OCI-LY7 (cell line): Measurements from ENCODE around the gene TUSC2. TPM values are rescaled to one million over a fixed set of nuclear protein-coding genes. Genes with fewer than 3 reads are reported as not detected.

Experiments
- BruUV-seq: library from RNA; stranded (reverse); fragments of 400-500 nt; replicated peaks from 2 replicates; lab custom pipeline; 2021; lab: Mats Ljungman, UMichigan
- CTCF ChIA-PET: fragments of 300-600 bp; sonication (Branson Sonifier 250); formaldehyde crosslinking; loops from one replicate; lab custom pipeline; 2022; ENCODE audit warnings: antibody characterized with exemption; ENCODE audit not compliant: unreplicated experiment; lab: Charles Lee
- POLR2A ChIA-PET: fragments of 300-600 bp; sonication (Branson Sonifier 250); formaldehyde crosslinking; loops from one replicate; lab custom pipeline; 2022; ENCODE audit warnings: antibody characterized with exemption; lab: Charles Lee
- DNase-seq: peaks from one replicate; pipeline ENCODE4 v3.0.0-alpha.2; 2015; ENCODE audit warnings: low spot score
- H2AFZ ChIP-seq: fragments of 200-600 bp; sonication (generic), shearing (Covaris generic); 2 replicates; pipeline ENCODE4 v1.6.1; 2014; ENCODE audit warnings: mild to moderate bottlenecking, antibody characterized with exemption, low read length, moderate library complexity
- H3K27ac ChIP-seq: fragments of 200-600 bp; sonication (generic); 2 replicates; pipeline ENCODE4 v1.5.1; 2014; ENCODE audit warnings: mixed run types, low read depth, mild to moderate bottlenecking, moderate library complexity, low read length, inconsistent platforms; ENCODE audit not compliant: poor library complexity, severe bottlenecking
- H3K36me3 ChIP-seq: fragments of 200-600 bp; sonication (generic); 2 replicates; pipeline ENCODE4 v1.6.1; 2014; ENCODE audit warnings: mild to moderate bottlenecking, antibody characterized with exemption, low read length, moderate library complexity, mixed read lengths; ENCODE audit not compliant: insufficient read depth
- H3K4me1 ChIP-seq: fragments of 200-600 bp; sonication (generic); 2 replicates; pipeline ENCODE4 v1.5.1; 2014; ENCODE audit warnings: mild to moderate bottlenecking, low read length; ENCODE audit not compliant: insufficient read depth, poor library complexity, severe bottlenecking
- H3K4me2 ChIP-seq: fragments of 200-600 bp; sonication (generic); 2 replicates; pipeline ENCODE4 v1.6.1; 2014; ENCODE audit warnings: mild to moderate bottlenecking, low read length
- H3K4me3 ChIP-seq: fragments of 200-600 bp; sonication (generic); 2 replicates; pipeline ENCODE4 v1.5.1; 2014; ENCODE audit warnings: mild to moderate bottlenecking, low read depth, low read length; ENCODE audit not compliant: poor library complexity, severe bottlenecking
- H3K79me2 ChIP-seq: fragments of 200-600 bp; sonication (generic); 2 replicates; pipeline ENCODE4 v1.6.1; 2016; ENCODE audit warnings: low read depth, mild to moderate bottlenecking, low read length, moderate library complexity, mixed read lengths; ENCODE audit not compliant: insufficient read depth
- H3K9me2 ChIP-seq: fragments of 200-600 bp; sonication (generic); 2 replicates; pipeline ENCODE4 v1.6.1; 2016; ENCODE audit warnings: mild to moderate bottlenecking, low read length, mixed read lengths; ENCODE audit not compliant: insufficient read depth
- H3K9me3 ChIP-seq: fragments of 200-600 bp; sonication (generic); 2 replicates; pipeline ENCODE4 v1.6.1; 2014; ENCODE audit warnings: mild to moderate bottlenecking, mixed run types, low read length, mixed read lengths
- H4K20me1 ChIP-seq: fragments of 200-600 bp; sonication (generic); 2 replicates; pipeline ENCODE4 v1.6.1; 2014; ENCODE audit warnings: mild to moderate bottlenecking, antibody characterized with exemption, low read length, moderate library complexity, mixed read lengths; ENCODE audit not compliant: insufficient read depth
- EZH2phosphoT487 ChIP-seq: fragments of 200-600 bp; sonication (generic); IDR thresholded peaks from 2 replicates; pipeline ENCODE4 v1.6.1; 2018; ENCODE audit warnings: low read depth, borderline replicate concordance, mild to moderate bottlenecking, mixed run types, antibody characterized with exemption, low read length, moderate library complexity, mixed read lengths
- intact Hi-C: fragments of 100-400 bp; cut with micrococcal nuclease; formaldehyde crosslinking; loops from one replicate; pipeline ENCODE4 v1.10.0; 2022; ENCODE audit not compliant: unreplicated experiment
- total RNA-seq, 2 experiments: library from RNA; depleted of rRNA in 1 of 2; stranded (reverse); fragments of >200 nt in 1 of 2; shearing (Covaris generic) in 1 of 2; gene quantifications; 2 replicates each; pipeline ENCODE4 v1.2.3, GENCODE V29; 2014 to 2022
- TF ChIP-seq, protein P1 (sequence below): fragments of 200-600 bp; sonication (generic); conservative IDR thresholded peaks from 2 replicates; pipeline ENCODE4 v1.5.1; 2014; ENCODE audit warnings: mild to moderate bottlenecking, antibody characterized with exemption, low read length, moderate library complexity, mixed read lengths

TUSC2 gene
- total RNA-seq, 2 experiments from 2014 or later, result 20.4 to 24.5 TPM

DNA sequence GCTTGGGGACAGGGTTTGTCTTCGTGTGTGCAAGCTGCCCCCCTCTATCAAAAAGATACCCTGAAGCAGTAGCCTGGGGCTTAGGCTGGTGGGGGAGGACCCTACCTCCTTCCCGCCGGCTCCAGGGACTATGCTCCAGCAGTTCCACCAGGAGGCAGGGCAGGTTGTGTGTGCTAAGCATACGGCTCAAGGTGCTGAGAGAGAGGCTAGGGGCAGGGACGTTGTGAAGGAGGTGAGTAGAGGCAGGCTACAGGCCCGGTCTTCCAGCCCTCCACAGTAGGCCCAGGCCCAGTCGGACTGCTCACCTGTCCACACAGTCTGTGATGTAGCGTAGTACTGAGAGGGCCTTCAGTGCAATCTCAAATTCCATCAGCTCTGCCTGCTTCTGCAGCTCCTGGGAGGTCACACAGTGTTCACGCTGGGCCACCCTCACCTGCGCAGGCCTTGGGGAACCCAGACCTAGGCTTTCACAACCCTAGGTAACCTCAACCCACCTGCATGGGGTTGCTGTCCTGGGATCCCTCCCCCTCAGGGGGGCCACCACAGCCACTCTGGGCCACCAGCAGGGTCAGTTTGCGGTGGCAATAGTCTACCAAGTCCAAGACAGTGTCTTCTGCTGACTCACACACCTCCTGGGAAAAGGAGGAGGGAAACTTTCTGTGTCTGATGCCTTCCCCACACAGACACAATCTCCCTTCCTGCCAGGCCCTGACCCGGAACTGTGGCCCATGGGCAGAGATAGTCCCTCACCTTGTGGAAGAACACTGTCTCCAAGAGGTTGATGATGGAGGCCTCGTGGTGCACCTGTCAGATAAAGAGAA lies 15.0 kb upstream of the TUSC2 start:
- DNase-seq, result no peak
- H3K4me2 ChIP-seq, result no peak overlapping the region
- H3K36me3 ChIP-seq, result peaks cover 4% of the 10 kb centered on the region; the same call in 1 of the 2 replicates
- H3K9me2 ChIP-seq, result no peaks in the 10 kb centered on the region
- no TSS peak for BruUV-seq
- no peak for TF ChIP-seq EZH2phosphoT487
- TF ChIP-seq, protein P1, sequence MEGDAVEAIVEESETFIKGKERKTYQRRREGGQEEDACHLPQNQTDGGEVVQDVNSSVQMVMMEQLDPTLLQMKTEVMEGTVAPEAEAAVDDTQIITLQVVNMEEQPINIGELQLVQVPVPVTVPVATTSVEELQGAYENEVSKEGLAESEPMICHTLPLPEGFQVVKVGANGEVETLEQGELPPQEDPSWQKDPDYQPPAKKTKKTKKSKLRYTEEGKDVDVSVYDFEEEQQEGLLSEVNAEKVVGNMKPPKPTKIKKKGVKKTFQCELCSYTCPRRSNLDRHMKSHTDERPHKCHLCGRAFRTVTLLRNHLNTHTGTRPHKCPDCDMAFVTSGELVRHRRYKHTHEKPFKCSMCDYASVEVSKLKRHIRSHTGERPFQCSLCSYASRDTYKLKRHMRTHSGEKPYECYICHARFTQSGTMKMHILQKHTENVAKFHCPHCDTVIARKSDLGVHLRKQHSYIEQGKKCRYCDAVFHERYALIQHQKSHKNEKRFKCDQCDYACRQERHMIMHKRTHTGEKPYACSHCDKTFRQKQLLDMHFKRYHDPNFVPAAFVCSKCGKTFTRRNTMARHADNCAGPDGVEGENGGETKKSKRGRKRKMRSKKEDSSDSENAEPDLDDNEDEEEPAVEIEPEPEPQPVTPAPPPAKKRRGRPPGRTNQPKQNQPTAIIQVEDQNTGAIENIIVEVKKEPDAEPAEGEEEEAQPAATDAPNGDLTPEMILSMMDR, result no peak
- no peak overlapping the region for H3K27ac ChIP-seq
- no peak overlapping the region for H3K4me3 ChIP-seq
- CTCF ChIA-PET, result no interaction called here
- no peak overlapping the region for H2AFZ ChIP-seq
- H3K9me3 ChIP-seq, result no peaks in the 10 kb centered on the region
- POLR2A ChIA-PET, result no interaction called here
- H3K79me2 ChIP-seq, result peaks cover 5% of the 10 kb centered on the region; the same call in 1 of the 2 replicates
- intact Hi-C loops, result no loop called here
- H4K20me1 ChIP-seq, result no peaks in the 10 kb centered on the region
- peaks cover 42% of the 10 kb centered on the region for H3K4me1 ChIP-seq

DNA sequence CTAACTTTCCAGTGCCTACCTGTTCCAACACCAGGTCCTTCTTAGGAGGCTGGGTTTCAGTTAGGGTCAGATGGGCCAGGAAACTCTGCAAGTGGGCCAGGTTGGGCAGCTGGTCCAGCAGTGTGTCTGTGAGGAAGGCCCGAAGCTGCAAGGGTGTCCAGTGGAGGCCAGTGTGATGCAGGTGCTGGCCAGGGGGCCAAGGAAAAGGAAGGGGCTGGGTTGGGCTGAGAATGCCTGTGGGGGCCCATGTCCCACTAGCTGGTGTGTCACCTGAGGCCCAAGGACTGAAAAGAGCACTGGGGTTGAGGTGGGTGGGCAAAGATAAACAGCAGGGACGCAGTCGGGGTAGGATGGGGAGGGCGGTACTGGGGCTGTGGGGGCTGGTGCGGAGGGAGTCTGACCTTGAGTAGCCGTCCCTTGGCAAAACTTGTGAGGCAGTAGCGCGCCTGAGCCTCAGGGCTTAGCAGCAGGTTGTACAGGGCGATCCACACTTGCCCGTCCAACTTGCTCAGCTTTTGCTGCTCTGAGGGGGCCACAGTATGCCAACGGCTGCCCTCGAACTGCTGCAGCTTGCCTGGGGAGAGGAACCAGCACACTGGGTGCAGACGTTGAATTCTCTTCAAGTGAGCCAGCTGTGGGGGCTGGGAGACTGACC lies 14.1 kb upstream of the TUSC2 start:
- POLR2A ChIA-PET, result no interaction called here
- Histone ChIP-seq H4K20me1 (no peaks in the 10 kb centered on the region), H3K4me1 (peaks cover 42% of the 10 kb centered on the region), H3K27ac (no peak overlapping the region), H3K4me3 (no peak overlapping the region), H3K36me3 (no peaks in the 10 kb centered on the region), H3K9me3 (no peaks in the 10 kb centered on the region), H2AFZ (no peak overlapping the region), H3K79me2 (peaks cover 5% of the 10 kb centered on the region; the same call in 1 of the 2 replicates), H3K4me2 (no peak overlapping the region), H3K9me2 (no peaks in the 10 kb centered on the region)
- BruUV-seq, result no TSS peak
- no peak for DNase-seq
- TF ChIP-seq, protein P1, result no peak
- no peak for TF ChIP-seq EZH2phosphoT487
- CTCF ChIA-PET, result no interaction called here
- intact Hi-C loops, result no loop called here
